Esophagus muscularis mucosa (tissue), 3 donors: ENCODE measurements around the gene CELF4.

Source experiments
- EP300 ChIP-seq: sonication (generic); formaldehyde crosslinking; IDR thresholded peaks from one replicate; pipeline ENCODE4 v1.6.1; 2017; ENCODE audit warnings: antibody characterized with exemption
- TF ChIP-seq, protein P1 (sequence below), 3 experiments: fragments of 200-600 bp in 2 of 3; fragments of 450-650 bp in 1 of 3; sonication (generic) in 2 of 3; IDR thresholded peaks; one replicate each; pipeline ENCODE4 v1.5.1; 2017 to 2019; ENCODE audit warnings: antibody characterized with exemption in 3 of 3, mild to moderate bottlenecking in 2 of 3, moderate library complexity in 1 of 3

DNA sequence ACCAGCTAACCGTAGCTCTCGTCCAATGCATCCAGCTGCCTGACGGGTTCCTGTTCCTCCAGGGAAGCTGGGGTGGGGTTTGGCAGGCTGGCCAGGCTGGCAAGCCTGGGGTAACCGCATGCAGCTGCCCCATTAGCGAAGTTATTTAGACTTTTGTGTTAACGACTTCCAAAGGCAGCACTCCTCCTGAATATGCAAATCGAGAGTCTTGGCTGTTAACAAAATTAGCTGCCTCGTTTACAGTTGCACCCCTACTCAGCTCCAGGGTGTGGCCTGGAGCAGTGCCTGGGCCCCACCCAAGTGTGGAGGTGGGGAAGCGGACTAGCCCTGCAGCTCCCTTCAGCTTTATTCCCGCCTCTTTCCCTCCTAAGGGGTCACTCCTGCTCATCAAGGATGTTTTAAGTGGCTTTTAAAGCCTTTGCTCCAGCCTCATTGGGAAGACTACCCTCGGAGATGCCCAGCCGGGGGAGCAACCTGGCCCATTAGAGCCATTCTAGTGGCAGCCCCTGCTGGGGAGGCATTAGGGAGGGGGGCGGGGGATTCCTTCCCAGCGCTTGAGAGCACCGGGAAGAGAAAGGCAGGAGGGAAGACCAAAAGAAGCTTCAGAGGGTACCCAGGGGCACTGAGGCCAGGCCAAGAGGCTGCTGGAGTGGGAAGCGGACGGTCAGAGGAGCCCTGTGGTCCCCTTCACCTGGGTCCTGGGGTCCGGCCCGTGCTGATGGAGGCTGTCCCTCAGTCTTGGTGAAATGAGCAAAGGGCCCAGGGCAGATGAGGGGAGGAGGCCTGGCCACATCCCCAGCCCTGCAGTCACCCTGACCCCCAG lies 204.1 kb downstream of the CELF4 start:
- TF ChIP-seq, protein P1, sequence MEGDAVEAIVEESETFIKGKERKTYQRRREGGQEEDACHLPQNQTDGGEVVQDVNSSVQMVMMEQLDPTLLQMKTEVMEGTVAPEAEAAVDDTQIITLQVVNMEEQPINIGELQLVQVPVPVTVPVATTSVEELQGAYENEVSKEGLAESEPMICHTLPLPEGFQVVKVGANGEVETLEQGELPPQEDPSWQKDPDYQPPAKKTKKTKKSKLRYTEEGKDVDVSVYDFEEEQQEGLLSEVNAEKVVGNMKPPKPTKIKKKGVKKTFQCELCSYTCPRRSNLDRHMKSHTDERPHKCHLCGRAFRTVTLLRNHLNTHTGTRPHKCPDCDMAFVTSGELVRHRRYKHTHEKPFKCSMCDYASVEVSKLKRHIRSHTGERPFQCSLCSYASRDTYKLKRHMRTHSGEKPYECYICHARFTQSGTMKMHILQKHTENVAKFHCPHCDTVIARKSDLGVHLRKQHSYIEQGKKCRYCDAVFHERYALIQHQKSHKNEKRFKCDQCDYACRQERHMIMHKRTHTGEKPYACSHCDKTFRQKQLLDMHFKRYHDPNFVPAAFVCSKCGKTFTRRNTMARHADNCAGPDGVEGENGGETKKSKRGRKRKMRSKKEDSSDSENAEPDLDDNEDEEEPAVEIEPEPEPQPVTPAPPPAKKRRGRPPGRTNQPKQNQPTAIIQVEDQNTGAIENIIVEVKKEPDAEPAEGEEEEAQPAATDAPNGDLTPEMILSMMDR (IDR thresholded peaks at IDR 0.05), result no peak
- TF ChIP-seq EP300, result no peak
